GM19099 (cell line): ENCODE results near the gene OSBPL6.

Experiments used
- POLR2A ChIP-seq: IDR thresholded peaks from 3 replicates; pipeline ENCODE4 v1.6.1; 2011; ENCODE audit warnings: low read depth; ENCODE audit not compliant: insufficient read length; ENCODE audit errors: extremely low read depth

The OSBPL6 gene

DNA sequence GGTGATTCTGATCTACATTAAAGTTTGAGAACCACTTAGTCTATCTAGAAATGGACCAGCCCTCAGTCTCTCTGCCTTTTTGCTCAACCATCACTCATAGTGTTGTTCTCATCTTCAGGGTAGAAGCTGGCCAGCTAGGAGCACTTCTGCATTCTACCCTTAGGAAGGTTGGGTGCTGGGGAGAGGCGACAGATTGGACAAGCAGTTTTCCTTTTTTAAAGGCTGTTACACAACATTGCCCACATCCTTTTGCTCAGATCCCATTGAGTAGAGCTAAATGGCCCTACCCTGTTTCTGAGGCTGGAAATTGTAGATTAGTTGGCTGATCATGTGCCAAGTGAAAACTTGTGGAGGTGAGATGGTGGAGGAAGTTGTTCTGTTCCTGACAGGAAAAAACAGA lies 35.6 kb downstream of the OSBPL6 start:
- TF ChIP-seq POLR2A = no peak

DNA sequence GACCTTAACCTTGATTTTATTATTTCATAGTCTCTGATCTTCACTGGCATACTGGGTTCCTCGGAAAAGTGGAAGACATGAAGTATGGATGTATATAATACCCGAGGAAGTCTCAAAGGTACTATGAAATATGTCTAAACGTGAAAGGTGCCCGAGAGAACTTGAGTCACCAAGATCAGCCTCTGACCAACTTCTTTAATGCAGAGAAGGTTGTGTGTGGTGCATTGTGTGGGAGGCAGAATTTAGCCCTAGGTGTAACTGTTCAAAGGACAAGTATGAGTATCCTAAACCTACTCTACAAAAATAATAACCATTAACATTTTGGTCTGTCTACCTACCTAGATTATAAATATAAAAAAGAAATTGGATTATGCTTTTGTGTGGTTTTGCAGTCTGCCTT lies 36.1 kb downstream of the OSBPL6 start:
- no peak for TF ChIP-seq POLR2A

DNA sequence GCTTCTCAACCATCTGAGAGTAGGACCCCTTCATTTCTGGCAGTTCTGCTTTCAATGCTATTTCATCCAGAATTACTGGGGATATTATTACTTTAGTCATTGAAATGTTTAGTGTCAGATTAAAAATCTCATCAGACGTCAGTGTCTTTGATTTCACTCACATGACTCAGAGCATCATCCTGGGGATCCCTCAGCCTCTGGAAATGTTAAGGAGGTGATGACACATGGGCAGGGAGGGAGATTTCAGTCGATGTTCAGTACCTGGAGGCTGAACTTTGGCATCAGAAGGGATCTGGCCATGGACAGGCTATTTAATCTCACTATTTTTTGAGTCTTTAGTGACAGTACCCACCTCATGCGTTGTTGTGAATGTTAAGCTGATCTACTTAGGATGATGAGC lies 39.1 kb downstream of the OSBPL6 start:
- no peak for TF ChIP-seq POLR2A

DNA sequence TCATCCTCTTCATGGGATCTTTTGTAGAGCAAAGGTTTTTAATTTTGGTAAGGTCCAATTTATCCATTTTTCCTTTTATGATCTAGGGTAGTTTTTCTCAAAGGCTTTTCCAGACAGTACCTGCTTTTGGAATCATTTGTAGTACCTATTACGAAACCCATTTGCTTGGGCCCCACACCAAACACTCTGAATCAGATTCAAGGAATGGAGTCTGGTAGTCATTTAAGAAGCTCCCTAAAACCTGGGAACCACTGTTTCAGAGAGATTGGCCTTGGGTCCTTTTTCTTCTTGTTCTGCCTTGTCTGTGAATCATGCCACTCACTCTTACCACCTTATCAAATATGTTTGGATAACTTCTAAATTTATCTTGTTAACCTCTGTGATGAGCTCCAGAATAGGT lies 40.3 kb downstream of the OSBPL6 start:
- no peak for TF ChIP-seq POLR2A

DNA sequence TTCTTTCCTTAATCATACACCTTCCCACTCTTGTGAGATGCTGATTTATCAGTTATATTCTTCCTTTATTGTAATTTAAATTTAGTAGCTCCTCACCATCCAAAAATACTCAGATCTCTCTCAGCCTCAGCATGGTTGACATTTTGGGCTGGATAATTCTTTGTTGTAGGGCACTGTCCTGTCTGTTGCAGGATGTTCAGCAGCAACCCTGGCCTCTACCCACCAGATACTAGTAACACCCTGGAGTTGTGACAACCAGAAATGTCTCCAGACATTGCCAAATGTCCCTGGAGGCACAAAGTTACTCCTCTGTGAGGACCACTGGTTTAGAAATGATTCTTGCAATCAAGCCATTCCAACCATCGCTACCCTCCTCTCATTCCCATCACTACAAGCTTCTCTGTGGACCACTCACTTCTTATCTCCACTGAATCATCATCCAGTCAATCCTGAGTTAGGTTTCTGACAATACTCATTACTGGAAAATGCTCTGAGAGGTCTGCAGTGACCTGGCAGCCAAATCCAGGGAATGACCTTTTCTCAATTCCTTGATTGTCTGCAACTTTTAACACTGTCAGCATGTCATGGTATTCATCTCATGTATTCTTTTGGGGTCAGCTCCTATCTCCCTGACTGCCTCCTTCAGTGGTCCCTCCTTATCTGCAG lies 43.3 kb downstream of the OSBPL6 start:
- TF ChIP-seq POLR2A = no peak

DNA sequence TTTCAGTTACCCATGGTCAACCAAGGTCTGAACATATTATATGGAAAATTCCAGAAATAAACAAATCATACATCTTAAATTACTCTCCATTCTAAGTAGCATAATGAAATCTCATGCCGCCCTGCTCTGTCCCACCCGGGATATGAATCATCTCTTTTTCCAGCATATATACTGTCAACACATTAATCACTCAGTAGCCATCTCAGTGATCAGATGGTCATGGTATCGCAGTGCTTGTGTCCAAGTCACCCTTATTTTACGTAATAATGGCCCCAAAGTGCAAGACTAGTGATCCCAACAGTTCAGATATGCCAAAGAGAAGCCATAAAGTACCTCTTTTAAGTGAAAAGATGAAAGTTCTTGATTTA lies 43.8 kb downstream of the OSBPL6 start:
- no peak for TF ChIP-seq POLR2A

DNA sequence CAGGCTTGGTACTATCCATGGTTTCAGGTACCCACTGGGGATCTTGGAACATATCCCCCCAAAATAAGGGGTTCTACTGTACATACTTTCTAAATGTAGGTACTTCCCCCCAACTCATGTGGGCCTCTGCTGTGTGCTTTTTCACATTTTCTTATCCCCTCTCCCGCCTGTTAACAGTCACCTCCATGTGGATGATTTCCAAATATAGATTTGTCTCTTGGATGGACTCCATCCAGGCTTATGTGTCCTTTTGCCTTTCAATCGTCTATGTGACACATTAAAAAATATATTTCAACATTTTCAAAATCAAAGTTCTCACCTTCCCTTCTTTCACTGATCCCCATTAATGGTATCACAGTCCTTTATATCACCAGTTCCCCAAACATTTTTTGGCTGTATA lies 44.4 kb downstream of the OSBPL6 start:
- no peak for TF ChIP-seq POLR2A

DNA sequence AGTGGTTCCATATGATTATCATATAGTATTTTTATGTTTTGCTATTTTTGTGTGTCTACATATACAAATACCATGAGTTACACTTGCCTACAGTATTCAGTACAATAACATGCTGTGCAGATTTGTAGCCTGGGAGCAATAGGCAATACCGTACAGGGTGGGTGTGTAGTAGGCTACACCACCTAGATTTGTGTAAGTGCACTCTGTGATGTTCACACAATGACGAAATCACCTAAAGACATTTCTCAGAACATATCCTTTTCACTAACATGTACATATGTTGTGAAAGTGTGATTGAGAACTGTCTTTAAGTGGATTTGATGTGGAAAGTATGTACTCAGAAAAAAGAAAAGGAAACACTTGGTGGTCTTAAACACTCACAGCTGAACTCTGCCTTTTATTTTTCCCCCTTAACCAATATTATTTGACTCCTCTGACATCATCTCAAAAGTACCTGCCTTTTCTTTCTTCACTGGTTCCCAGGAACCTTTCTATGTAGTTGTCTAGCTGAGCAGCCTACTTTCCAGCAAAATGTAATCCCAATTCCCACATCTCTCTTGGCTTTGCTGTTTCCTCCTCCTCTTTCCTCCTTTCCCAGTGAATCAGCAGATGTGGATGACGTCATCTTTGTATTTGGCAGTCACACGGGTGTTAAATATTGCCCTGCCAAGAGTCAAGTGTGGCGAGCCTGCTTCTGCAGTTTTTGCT lies 47.7 kb downstream of the OSBPL6 start:
- TF ChIP-seq POLR2A = no peak

DNA sequence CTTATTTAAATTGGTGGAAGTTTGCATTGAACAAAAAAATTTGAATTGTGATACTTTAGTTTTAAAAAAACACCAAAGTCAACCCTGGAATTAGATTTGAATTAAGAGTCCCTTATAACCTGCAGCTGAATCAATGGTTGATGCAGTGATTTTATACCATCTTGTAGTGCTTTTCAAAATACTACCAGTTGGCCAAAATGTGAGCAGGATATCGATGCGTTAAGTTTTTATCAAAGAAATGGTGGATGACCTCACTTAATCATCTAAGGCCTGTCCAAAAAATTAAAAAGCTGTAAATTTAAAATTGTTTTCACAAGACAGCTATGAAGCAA lies 48.2 kb downstream of the OSBPL6 start:
- no peak for TF ChIP-seq POLR2A

DNA sequence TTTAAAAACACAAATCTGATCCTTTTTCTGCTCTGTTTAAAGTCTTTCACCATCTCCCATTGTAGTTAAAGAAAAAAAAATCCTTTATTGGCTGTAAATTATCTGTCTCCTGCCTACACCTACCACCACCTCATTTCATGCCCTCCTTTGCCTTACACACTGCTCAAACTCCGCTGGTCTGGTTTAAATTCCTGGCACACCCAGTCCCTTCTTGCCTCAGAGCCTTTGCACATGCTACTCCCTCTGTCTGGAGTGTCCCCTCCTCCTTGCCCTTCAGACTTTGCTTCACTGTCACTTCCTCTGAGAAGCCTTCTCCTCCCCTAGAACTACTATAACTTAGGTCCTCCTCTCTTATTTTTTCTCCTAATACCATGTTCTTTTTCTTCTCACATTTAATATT lies 49.6 kb downstream of the OSBPL6 start:
- no peak for TF ChIP-seq POLR2A

DNA sequence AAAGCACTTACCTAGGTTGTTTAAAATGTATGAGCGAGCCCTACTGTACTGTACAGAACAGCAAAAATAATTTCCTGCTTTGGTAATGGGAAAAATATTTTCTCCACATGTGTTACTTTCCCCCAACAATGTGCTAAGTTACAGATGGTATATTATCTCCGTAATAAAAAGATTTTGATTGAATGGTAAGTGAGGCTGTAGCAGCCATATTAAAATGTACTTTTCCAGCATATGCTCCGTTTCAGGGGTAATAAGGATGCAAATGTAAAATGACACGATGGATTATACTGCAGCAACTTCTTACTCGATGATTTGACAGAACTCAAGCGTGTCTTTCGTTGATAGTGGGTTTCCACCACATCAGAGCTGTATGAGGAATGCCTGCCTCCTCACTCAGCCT lies 50.5 kb downstream of the OSBPL6 start:
- TF ChIP-seq POLR2A = no peak

DNA sequence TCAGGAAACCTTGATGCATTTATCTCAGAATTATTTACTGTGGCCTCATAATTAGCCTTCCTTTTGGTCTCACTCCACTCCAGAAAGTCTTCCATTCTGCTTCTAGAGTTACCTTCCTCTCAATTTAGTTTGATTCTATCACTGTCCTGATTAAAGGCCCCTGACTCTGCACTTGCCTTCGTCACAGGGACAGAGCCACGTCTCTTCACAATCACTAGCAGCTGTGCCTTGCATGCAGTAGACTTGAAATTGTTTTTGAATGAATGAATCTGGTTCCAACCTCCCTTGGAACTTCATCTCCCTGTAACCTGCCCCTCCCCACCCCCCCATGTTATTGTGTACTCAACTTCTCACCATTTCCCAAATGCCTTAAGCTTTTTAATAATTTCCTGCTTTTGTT lies 52.4 kb downstream of the OSBPL6 start:
- TF ChIP-seq POLR2A = no peak

DNA sequence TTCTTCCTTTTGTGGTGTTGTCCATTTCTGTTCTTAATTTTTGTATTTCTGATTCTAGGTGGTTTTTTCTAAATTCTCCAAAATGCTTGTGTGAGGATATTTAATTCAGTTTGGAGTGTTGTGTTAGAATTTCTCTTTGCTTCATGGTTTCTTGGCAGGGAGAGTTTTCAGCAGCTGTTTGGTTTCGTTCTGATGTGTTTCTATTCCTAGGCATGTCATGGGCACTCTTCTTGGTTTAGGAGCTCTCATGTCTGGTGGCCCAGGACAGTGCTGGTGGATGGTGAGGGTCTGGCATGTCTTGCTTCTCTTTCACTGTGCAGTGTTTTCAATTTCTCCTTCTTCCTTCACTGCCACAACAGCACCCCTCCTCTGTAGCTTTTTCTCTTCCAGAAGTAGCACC lies 52.9 kb downstream of the OSBPL6 start:
- TF ChIP-seq POLR2A = no peak

DNA sequence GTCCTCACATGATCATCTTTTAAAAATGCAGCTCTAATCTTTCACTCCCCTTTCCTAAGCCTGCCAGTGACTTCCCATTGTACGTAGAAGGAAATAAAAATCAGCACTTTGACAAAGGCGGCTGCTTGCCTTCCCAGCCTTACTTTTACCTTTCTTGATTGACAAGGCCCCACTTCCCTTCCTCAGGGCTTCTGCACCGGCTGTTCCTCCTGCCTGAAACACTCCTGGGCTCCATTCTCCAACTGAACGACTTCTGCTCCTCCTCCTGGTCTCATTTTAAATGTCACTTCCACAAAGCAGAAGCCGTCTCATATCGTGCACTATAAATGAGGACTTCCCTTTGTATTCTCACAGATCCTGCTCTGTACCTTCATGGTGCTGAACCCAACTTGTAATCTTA lies 56.1 kb downstream of the OSBPL6 start:
- TF ChIP-seq POLR2A = no peak

DNA sequence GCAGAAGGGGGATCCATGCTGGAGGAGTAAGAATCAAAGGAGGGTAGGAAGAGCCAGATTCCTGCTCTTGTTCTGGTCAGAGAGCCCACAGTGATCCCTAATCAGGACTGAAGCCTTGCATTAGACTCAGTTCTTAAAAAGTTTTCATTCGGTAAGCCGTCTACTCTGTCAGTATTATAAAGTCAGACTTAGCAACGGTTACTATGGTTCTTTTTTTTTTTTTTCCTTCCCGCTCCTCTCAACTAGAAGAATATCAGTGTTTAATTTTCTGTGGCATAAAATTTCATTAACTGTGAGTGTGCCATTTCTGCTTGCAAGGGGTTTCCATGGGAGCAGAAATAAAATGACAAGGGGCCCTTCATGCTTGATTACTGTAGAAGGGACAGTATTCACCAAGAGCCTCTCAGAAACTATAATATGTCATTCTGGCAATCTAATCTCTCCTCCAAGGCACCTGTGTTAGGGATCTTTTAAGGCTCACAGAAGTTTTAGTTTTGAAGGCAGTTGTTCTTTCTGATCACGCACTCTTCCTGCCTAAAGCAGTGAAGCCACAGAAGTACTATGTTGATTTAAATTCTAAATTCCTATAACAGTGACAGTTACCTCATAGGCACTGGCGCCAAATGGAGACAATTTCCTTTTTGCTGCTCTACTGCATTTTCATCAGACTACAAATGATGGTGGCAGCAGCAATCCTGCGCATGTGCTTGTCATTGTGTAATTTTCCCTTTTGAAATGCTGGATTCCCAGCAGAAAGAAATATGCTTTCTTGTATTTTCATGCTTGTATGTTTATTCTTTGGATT lies 57.0 kb downstream of the OSBPL6 start:
- no peak for TF ChIP-seq POLR2A
